Peyer's patch (tissue), 4 donors: ENCODE measurements around the gene CDC14A. TPM values are rescaled to one million over a fixed set of nuclear protein-coding genes. Genes with fewer than 3 reads are reported as not detected.

ENCODE experiments used
- DNase-seq, 3 donors: peaks; one replicate each; pipeline ENCODE4 v3.0.0-alpha.2; 2017 to 2019
- H3K27ac ChIP-seq, 4 donors: fragments of 200-600 bp; sonication (generic); one replicate each; pipeline ENCODE4 v1.5.1; 2016 to 2019
- H3K27me3 ChIP-seq, 2 donors: fragments of 200-600 bp; sonication (generic); one replicate each; pipeline ENCODE4 v1.5.1; 2019
- H3K36me3 ChIP-seq, 3 donors: fragments of 200-600 bp; sonication (generic); one replicate each; pipeline ENCODE4 v1.5.1; 2016 to 2019
- H3K4me1 ChIP-seq, 4 donors: fragments of 200-600 bp; sonication (generic); one replicate each; pipeline ENCODE4 v1.5.1; 2016 to 2019
- H3K4me3 ChIP-seq, 4 donors: fragments of 200-600 bp; sonication (generic); 1 replicate in 3 of 4; 2 replicates in 1 of 4; pipeline ENCODE4 v1.5.1; 2016 to 2019; ENCODE audit warnings: mild to moderate bottlenecking in 1 of 4
- H3K9me3 ChIP-seq, 4 donors: fragments of 200-600 bp; sonication (generic); one replicate each; pipeline ENCODE4 v1.5.1; 2016 to 2019; ENCODE audit warnings: mild to moderate bottlenecking in 1 of 4
- POLR2A ChIP-seq, 2 donors: fragments of 450-650 bp; IDR thresholded peaks; one replicate each; pipeline ENCODE4 v1.5.1; 2017; ENCODE audit warnings: antibody characterized with exemption in 2 of 2, mild to moderate bottlenecking in 2 of 2, moderate library complexity in 2 of 2
- total RNA-seq, 4 donors: library from RNA; depleted of rRNA; stranded (reverse); fragments of >200 nt; gene quantifications; one replicate each; pipeline ENCODE4 v1.1.0, GENCODE V29; 2016
- TF ChIP-seq, protein P1 (sequence below), 6 experiments: fragments of 450-650 bp in 4 of 6; fragments of 200-600 bp in 2 of 6; sonication (generic) in 1 of 6; IDR thresholded peaks; one replicate each; pipeline ENCODE4 v1.5.1; 2017 to 2019; ENCODE audit warnings: antibody characterized with exemption in 6 of 6, mild to moderate bottlenecking in 3 of 6, moderate library complexity in 1 of 6

The CDC14A gene
- total RNA-seq, 4 donors from 2014 or later: 51.2 to 97.6 (median 81.2) TPM

DNA sequence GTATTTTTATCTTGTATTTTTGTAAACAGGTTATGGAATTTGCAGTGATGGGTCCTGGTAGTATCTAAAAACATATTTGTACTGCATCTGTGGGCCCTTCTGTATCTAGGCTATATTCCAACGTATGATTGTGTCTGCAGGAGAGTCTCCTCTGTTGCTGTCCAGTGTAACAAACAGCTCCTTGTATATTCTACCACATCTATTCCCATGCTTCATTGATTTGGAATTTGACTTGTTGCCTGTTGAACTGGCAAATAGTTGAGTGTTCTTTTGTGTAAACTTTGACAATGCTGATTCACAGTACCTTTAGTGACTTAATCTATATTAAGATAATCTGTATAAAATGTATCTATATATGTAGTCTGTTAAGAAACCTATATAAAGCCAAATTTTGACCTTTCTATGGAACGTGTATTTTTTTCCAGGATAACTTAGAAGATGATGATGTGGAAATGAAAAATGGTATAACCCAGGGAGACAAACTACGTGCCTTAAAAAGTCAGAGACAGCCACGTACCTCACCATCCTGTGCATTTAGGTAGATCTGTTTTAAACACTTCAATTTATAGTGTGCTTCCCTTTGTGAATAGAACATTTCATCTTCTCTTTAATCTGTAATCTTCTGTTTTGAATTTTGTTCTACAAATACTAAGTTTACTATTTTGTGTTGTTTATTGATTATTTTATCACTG, 142.2 kb downstream of the CDC14A start:
- Histone ChIP-seq H3K27me3 (no peaks in the 10 kb centered on the region), H3K4me3 (no peak overlapping the region), H3K36me3 (peaks cover 0 to 37% (median 0%) of the 10 kb centered on the region in 3 donors), H3K27ac (no peak overlapping the region), H3K9me3 (no peaks in the 10 kb centered on the region), H3K4me1 (no peaks in the 10 kb centered on the region)
- no peak for DNase-seq
- no peak for TF ChIP-seq POLR2A (IDR thresholded peaks at IDR 0.05)
- TF ChIP-seq, protein P1, sequence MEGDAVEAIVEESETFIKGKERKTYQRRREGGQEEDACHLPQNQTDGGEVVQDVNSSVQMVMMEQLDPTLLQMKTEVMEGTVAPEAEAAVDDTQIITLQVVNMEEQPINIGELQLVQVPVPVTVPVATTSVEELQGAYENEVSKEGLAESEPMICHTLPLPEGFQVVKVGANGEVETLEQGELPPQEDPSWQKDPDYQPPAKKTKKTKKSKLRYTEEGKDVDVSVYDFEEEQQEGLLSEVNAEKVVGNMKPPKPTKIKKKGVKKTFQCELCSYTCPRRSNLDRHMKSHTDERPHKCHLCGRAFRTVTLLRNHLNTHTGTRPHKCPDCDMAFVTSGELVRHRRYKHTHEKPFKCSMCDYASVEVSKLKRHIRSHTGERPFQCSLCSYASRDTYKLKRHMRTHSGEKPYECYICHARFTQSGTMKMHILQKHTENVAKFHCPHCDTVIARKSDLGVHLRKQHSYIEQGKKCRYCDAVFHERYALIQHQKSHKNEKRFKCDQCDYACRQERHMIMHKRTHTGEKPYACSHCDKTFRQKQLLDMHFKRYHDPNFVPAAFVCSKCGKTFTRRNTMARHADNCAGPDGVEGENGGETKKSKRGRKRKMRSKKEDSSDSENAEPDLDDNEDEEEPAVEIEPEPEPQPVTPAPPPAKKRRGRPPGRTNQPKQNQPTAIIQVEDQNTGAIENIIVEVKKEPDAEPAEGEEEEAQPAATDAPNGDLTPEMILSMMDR (IDR thresholded peaks at IDR 0.05): no peak

DNA sequence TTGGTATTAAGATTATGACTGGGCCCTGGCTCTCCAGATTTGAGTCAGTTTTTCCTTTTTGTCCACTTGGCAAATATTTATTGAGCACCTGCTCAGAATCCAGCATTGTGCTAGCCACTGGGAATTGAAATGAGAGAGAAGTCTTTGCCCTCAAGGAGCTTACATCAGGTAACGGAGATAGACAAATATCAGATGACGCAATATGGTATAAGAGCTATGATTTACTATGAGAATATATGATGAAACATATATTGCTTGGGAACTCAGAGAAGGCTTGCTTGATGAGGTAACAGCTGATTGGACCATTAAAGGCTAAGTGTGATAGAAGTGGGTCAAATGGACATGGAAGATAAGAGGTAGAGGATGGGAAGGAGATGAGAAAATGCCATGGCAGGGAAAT, 144.6 kb downstream of the CDC14A start:
- no peak overlapping the region for H3K27ac ChIP-seq
- no peak for DNase-seq
- no peak for TF ChIP-seq POLR2A (IDR thresholded peaks at IDR 0.05)
- TF ChIP-seq, protein P1 (IDR thresholded peaks at IDR 0.05): no peak
- no peak overlapping the region for H3K4me3 ChIP-seq
- H3K36me3 ChIP-seq: peaks cover 0 to 45% (median 0%) of the 10 kb centered on the region in 3 donors
- no peaks in the 10 kb centered on the region for H3K4me1 ChIP-seq
- H3K9me3 ChIP-seq: no peaks in the 10 kb centered on the region
- no peaks in the 10 kb centered on the region for H3K27me3 ChIP-seq

DNA sequence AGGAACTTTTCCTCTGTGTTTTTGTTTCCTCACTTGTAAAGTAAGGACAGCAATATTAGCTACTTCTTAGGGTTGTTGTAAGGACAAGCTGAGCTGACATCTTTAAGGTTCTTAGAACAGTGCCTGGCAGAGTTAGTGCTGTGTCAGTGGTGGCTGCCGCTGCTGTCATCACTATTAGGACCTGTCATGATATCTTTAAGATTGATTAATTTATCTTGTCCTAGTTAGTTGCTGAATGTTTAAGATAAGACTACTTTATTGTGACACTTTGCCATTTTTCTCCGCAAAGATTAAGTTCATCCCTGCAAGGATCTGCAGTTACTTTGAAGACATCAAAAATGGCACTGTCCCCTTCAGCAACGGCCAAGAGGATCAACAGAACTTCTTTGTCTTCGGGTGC, 145.5 kb downstream of the CDC14A start:
- no peak overlapping the region for H3K27ac ChIP-seq
- H3K4me3 ChIP-seq: no peak overlapping the region
- H3K27me3 ChIP-seq: no peaks in the 10 kb centered on the region
- DNase-seq: no peak
- no peaks in the 10 kb centered on the region for H3K4me1 ChIP-seq
- peaks cover 0 to 51% (median 0%) of the 10 kb centered on the region in 3 donors for H3K36me3 ChIP-seq
- no peak for TF ChIP-seq POLR2A (IDR thresholded peaks at IDR 0.05)
- TF ChIP-seq, protein P1 (IDR thresholded peaks at IDR 0.05): no peak
- no peaks in the 10 kb centered on the region for H3K9me3 ChIP-seq

DNA sequence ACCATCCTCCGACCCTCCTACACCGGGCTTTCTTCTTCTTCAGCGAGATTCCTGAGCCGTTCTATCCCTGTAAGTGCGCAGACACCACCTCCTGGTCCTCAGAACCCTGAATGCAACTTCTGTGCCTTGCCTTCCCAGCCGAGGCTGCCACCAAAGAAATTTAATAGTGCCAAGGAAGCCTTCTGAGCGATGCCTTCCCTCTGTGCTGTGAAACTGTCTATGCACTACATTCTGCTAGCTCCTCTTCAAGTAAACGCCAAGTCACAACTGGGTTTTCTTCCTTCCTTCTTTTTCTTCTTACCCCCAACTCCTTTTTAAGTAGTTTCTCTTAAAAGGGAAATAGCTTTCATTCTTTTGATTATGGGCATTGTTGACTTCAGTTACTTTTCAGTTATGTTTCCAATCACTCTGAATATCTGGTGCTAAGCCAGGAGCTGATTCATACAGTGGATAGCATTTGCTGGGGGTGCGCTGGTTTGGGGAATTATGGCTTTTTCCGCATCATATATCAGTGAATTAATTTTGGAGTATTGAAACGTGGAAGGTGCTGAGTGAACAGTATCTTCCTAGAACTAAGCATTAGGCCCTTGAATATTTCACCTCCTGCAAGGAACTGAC, 147.0 kb downstream of the CDC14A start:
- no peaks in the 10 kb centered on the region for H3K27me3 ChIP-seq
- TF ChIP-seq, protein P1 (IDR thresholded peaks at IDR 0.05): no peak
- no peak for TF ChIP-seq POLR2A (IDR thresholded peaks at IDR 0.05)
- H3K27ac ChIP-seq: no peak overlapping the region
- no peak overlapping the region for H3K4me3 ChIP-seq
- no peak for DNase-seq
- H3K4me1 ChIP-seq: no peaks in the 10 kb centered on the region
- H3K36me3 ChIP-seq: peaks cover 0 to 58% (median 0%) of the 10 kb centered on the region in 3 donors
- H3K9me3 ChIP-seq: no peaks in the 10 kb centered on the region

DNA sequence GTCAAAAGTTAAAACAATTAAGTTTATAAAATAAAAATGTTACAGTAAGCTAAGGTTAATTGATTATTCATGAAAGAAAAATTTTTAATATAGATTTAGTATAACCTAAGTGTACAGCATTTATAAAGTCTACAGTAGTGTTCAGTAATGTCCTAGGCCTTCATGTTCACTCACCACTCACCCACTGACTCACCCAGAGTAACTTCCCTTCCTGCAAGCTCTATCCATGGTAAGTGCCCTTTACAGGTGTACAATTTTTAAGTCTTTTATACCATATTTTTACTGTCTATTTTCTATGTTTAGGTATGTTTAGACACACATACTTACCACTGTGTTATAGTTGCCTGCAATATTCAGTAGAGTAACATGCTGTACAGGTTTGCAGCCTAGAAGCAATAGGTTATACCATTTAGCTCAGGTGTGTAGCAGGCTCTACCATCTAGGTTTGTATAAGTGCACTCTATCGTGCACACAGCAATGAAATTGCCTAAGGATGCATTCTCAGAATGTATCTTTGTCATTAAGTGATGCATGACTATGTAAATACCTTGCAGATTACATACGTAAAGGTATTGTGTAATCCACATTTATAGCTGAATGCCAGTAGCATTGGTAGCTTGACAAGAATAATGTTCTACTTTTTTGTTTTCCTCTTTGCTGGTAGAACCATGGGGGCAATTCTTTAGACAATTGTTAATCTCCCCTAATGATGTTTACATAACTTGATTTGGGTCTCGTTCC, 149.9 kb downstream of the CDC14A start:
- TF ChIP-seq, protein P1 (IDR thresholded peaks at IDR 0.05): no peak
- TF ChIP-seq POLR2A (IDR thresholded peaks at IDR 0.05): no peak
- no peaks in the 10 kb centered on the region for H3K4me1 ChIP-seq
- no peak for DNase-seq
- peaks cover 0 to 51% (median 0%) of the 10 kb centered on the region in 3 donors for H3K36me3 ChIP-seq
- H3K27ac ChIP-seq: no peak overlapping the region
- no peak overlapping the region for H3K4me3 ChIP-seq
- H3K27me3 ChIP-seq: no peaks in the 10 kb centered on the region
- no peaks in the 10 kb centered on the region for H3K9me3 ChIP-seq
